HG02798 (cell line): ENCODE results near the gene DGAT2.

ENCODE experiments used
- ATAC-seq: cut with Tn5 transposase; IDR thresholded peaks from one replicate; pipeline ENCODE4 v1.9.1; 2021; ENCODE audit warnings: mild to moderate bottlenecking; ENCODE audit not compliant: unreplicated experiment, poor library complexity

The DGAT2 gene

DNA sequence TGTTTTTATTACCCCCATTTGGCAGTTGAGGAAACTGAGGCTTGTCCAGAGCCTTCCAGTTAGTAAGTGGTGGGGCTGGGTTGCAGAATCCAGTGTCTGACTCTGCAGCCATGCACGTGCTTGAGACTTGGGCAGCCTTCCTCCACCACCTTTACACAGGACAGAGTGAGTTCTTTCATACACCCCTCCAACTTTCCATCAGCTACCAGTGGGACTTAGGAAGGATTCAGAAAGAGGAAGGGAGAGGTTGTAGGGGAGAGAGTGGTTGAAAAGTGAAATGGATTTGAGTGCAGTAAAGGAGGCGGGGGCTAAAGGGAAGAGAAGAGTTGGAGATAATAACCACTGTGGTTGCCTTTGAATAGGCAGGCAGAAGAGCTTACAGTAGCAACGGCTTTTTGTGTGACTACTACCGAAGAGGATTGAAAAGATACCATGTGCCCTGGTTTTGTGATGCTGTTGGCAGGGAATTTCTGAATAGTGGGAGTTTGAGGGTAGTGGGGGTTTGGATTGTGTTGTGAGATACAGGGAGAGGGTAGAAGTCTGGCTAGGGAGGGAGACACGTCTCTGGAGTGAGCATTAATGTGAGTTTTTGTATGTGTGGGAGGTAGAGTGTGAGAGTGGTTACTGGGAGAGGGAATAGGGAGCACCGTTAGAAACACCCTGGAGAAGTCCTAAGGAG, 48.1 kb downstream of the DGAT2 start:
- no peak for ATAC-seq

DNA sequence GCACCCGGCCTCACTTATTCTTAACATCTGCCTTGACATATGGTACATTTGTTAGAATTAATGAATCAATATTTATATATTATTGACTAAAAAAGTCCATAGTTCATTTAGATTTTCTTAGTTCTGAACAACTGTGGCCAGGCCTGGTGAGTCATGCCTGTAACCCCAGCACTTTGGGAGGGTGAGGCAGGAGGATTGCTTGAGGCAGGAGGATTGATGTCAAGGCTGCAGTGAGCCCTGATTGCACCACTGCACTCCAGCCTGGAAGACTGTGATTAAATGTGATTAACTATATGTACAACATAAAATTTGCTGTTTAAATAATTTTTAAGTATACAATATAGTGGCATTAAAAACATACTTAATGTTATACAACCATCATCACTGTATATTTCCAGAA, 52.1 kb downstream of the DGAT2 start:
- ATAC-seq: no peak

DNA sequence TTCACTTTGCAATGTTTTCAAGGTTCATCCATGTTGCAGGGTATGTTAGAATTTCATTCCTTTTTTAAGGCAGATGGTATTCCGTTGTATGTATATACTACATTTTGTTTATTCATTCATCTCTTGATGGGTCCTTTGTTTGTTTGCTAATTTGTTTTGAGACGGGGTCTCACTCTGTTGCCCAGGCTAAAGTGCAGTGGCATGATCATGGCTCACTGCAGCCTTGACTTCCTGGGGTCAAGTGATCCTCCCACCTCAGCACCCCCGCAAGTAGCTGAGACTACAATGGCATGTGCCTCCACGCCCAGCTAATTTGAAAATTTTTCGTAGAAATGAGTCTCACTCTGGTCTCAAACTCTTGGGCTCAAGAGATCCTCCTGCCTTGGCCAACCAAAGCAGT, 52.6 kb downstream of the DGAT2 start:
- no peak for ATAC-seq

DNA sequence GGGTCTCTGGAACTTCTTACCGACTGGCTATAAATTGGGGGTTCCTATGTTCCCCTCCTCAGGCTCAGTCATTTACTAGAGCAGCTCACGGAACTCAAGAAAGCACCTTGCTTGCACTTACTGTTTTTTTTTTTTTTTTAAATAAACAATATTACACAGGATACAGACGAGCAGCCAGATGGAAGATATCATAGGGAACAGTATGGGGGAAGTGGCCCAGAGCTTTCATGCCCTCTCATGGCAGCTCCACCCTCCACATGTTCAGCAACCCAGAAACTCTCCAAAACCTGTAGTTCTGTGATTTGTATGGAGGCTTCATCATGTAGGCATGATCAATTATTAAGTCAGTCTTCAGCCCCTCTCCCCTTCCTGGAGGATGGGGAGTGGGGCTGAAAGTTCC, 54.0 kb downstream of the DGAT2 start:
- no peak for ATAC-seq

DNA sequence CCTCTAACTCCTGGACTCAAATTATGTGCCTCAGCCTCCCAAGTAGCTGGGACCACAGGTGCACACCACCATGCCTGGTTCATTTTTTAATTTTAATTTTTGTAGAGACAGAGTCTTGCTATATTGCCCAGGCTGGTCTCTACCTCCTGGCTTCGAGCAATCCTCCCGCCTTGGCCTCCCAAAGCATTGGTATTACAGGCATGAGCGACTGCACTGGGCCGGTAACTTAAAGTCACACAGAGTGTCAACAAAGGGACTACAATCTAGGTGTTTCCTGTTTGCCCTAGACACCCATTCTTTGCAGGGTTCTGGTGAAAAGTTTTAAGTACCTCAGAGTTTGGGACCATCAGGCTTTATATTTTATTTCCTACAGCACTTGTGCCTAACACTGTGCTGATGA, 54.8 kb downstream of the DGAT2 start:
- no peak for ATAC-seq

DNA sequence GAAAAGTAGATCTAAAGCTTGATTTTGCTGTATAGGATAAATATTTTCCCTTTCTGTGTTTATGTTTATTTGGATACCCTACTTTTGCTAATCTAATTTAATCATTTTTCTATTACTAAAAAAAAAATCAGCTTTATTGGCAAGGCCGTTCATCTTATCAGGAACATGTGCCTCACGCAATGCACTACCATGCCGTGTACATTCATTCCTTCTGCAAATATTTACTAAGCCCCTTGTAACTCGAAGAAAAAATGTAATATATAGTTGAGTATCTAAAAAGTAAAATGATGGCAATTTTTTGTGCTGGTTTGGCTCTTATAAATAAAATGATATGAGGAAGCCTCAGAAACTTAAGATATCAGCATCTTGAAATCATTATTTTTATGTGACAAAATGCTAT, 55.4 kb downstream of the DGAT2 start:
- peak; percentile 3 for ATAC-seq

DNA sequence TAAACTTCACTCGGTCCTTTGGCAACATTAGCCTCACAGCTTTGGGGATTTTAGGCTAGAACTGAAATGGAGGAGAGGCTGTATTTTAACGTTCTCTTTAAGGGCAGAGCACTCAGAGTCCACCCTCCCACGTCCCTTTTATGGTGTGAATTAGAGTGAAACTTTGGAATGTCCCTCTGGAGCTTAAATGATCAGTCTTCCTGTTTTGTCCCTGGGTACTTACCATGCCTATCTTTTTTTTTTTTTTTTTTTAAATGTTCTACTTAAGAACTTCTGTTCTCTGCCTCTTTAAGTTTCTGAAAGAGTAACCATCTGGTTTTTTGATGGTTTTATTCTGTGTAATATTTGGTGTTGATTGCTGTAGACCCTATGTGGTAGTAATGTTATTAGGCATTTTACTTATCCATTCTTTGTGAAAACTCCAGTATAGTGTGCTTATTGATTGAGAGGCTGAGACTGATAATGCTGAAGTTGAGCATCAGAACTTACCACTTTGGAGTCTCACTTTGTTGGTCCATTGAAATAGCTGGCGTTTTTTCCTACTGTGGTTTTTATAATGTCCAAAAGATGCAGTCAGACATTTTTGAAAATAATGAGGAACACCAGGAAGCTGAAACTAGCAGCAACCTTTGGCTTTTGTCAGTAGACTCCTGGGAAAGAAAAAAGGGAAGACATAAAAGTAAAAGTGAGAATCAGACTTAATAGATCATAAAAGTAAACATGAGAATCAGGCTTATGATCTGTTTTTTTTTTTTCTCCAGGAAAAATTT, 58.1 kb downstream of the DGAT2 start:
- ATAC-seq: no peak

DNA sequence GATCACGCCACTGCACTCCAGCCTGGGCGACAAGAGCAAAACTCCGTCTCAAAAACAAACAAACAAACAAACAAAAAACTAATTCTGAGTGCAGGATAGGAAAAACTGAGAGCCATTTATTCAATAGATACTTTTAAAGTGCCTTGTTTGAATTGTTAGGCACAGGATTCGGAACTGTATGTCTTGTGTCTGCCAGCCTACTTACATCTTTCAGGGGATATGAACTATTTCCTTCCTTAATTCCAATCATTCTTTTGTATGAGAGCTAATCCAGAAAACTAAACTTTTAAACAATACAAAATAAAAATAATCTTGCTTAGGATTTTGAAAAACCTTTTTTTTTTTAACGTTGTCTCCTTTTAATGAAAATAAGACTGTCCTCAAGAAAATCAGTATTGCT, 59.0 kb downstream of the DGAT2 start:
- no peak for ATAC-seq

DNA sequence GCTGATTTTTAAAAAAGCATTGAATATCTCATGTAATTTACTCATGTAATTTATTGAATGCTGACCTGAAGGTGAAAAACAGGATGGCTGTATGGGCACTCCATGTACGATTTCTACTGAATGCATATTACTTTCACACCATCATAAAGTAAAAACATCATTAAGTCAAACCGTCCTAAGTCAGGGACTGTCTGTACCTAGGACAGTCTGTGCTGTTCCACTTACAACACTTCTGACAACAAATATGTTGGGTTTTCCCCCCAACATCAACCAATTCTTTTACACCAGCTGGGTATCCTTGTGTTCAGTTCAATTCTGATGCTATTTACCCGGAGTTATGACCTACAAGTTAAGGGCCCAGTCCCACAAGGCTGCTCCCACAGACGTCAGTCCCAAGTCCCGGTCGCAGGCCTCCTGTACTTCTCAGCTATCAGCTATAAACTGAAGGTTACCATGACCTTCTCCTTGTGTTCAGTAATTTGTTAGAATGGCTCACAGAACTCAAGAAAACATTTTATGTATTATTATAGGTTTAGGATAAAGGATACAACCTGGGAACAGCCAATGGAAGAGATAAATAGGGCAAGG, 63.4 kb downstream of the DGAT2 start:
- no peak for ATAC-seq

DNA sequence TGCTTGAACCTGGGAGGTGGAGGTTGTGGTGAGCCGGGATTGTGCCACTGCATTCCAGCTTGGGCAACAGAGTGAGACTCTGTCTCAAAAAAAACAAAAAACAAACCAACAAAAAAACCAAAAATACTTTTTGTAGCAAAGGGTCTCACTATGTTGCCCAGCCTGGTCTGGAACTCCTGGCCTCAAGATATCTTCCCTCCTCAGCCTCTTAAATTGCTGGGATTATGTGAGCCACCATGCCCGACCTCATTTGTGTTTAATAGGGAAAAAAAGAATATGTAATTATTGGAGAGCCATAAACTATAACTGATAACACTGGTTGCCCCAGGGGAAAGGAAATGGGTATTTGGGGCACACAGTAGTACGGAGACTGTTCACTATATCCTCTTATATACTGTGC, 66.2 kb downstream of the DGAT2 start:
- ATAC-seq: no peak

DNA sequence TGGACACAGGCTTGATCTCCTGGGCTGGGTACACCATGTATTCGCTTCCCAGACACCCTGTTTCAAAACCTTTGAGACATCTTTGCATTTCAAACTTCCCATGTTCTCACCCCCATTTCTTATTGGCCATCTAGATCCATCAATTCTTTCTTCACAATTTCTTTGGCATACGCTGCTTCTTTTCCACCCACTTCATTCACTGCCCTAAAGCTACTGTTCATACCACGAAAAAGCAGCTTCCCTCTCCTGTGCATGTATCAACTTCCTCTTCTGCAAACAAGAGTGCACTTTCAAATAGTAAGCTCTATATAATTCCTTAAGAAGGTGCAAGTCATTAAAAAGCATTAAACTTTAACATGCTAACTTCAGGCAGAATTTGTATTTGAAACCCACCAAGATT, 67.8 kb downstream of the DGAT2 start:
- ATAC-seq: no peak

DNA sequence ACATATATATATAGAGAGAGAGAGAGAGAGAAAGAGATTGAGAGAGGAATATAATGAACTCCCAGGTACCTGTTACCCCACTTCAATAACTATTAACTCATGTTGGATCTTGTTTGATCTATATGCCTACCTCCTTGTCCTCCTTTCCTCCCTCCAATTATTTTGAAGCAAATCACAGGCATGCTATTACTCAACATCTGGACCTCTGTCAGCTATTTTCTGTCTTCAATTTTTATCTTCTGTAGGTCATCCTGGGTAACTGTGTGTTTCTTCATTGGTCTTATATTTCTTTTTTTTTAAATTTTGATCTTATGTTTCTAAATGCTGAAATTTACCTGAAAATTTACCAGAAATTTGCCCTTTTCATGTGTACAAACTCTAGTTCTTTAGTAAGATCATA, 71.3 kb downstream of the DGAT2 start:
- no peak for ATAC-seq

DNA sequence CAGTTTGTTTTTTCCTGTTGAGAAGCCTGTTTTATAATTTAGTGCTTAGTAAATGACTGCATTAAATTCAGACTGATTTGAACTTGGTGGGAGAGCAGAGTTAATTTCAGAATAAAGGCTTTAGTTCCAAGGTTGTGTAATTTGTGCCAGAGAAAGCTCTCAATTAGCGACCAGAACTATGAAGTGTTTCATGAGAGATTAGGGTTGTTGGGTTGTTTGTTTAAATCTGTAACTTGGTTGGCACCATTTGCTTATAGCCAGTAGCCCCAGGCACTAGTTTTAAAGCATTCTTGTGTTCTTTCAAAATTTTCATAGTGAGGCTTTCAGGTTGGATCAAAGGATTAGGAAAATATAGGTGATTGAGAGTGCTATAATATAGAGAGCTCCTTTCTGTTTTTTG, 71.9 kb downstream of the DGAT2 start:
- no peak for ATAC-seq

DNA sequence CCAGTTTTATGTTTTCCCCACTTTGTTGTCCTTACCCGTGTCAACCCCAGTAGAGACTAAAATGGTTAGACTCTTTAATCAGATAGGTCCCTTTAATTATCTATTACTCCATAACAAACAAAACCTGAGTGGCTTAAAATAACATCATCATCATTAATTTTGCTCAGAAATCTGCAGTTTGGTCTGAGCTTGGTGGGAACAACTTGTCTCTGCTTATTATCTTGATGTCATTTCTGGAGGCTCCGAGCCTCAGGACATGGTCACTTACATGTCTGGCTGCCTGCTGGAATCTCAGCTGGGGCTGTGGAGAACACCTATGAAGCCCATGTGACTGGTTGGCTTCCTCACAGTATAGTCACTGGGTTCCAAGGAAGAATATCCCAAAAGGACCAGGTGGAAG, 73.2 kb downstream of the DGAT2 start:
- ATAC-seq: no peak

DNA sequence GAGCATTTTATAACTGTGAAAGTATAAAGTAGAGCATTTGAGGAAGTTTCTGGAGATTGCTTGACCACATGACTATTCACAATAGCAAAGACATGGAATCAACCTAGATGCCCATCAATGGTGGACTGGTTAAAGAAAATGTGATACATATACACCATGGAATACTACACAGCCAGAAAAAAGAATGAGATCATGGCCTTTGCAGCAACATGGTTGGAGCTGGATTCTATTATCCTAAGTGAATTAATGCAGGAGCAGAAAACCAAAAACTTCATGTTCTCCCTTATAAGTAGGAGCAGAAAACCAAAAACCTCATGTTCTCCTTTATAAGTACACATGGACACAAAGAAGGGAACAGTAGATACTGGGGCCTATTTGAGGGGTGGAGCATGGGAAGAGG, 76.7 kb downstream of the DGAT2 start:
- no peak for ATAC-seq

DNA sequence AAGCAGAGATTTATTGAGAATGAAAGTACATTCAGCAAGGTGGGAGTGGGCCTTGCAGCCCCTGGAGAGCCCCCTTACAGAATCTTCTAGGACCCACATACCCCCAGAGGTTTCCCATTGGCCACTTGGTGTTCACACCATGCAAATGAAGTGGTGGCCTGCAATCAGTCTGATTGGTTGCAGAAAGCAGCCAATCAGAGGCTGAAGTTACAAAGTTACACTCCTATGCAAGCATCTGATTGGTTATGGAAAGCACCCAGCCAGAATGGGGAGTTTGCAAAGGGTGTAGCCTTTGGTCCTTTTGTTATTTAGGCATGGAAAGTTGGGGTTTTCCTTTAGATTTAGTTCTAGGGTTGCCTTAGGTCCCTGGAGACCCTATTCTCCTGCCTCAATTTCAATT, 81.3 kb downstream of the DGAT2 start:
- ATAC-seq: no peak

DNA sequence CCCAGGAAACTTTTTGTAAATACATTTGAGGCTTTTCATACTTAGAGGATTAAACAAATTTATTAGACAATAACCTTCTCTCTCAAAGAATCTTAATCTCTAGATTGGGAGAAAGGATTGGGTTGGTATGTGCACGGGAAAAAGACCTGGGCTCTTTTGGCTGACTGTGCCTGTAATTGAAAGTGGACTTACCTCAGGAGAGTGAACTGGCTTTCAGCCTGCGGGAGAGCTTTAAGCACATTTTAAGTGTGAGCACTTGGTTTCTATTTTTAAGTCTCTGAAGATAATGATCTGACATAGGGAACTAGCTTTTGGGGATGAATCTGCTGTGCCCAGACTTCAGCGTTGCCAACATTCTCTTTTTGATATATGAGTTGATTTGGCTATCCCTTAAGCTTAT, 82.2 kb downstream of the DGAT2 start:
- no peak for ATAC-seq
